Upper lobe of left lung (tissue), 6 donors: ENCODE data around the gene MRPL55. TPM values are rescaled to one million over a fixed set of nuclear protein-coding genes. Genes with fewer than 3 reads are reported as not detected.

ENCODE experiments used
- ATAC-seq, 2 donors: fragments of 200-7000 bp; cut with Tn5 transposase; one replicate each; pipeline ENCODE4 v1.9.1; 2022; ENCODE audit warnings: mild to moderate bottlenecking in 2 of 2, moderate library complexity in 2 of 2; ENCODE audit not compliant: low FRiP score in 2 of 2
- DNase-seq, 2 donors: peaks; one replicate each; pipeline ENCODE4 v3.0.0-alpha.2; 2019 to 2020
- H3K27ac ChIP-seq, 4 donors: fragments of 200-600 bp; sonication (generic); one replicate each; pipeline ENCODE4 v1.5.1; 2016 to 2019
- H3K27me3 ChIP-seq, 4 donors: fragments of 200-600 bp; sonication (generic); one replicate each; pipeline ENCODE4 v1.5.1; 2017 to 2019
- H3K36me3 ChIP-seq, 4 donors: fragments of 200-600 bp; sonication (generic); one replicate each; pipeline ENCODE4 v1.5.1; 2016 to 2019
- H3K4me1 ChIP-seq, 4 donors: fragments of 200-600 bp; sonication (generic); one replicate each; pipeline ENCODE4 v1.5.1; 2018 to 2019
- H3K4me3 ChIP-seq, 4 donors: fragments of 200-600 bp; sonication (generic); one replicate each; pipeline ENCODE4 v1.5.1; 2017 to 2019; ENCODE audit warnings: mild to moderate bottlenecking in 2 of 4, moderate library complexity in 1 of 4
- H3K9me3 ChIP-seq, 4 donors: fragments of 200-600 bp; sonication (generic); one replicate each; pipeline ENCODE4 v1.5.1; 2018 to 2019
- EP300 ChIP-seq, 4 donors: sonication (generic); formaldehyde crosslinking; IDR thresholded peaks; one replicate each; pipeline ENCODE4 v1.5.1; 2017; ENCODE audit warnings: antibody characterized with exemption in 4 of 4, control low read depth in 2 of 4
- POLR2A ChIP-seq, 4 donors: fragments of 450-650 bp; IDR thresholded peaks; one replicate each; pipeline ENCODE4 v1.5.1; 2016 to 2017; ENCODE audit warnings: antibody characterized with exemption in 4 of 4, mild to moderate bottlenecking in 2 of 4
- POLR2AphosphoS5 ChIP-seq, 2 donors: sonication (generic); formaldehyde crosslinking; IDR thresholded peaks; one replicate each; pipeline ENCODE4 v1.5.1; 2017; ENCODE audit warnings: antibody characterized with exemption in 2 of 2
- WGBS, 2 donors: methylation state at CpG; one replicate each; pipeline ENCODE4 v1.1.5; 2017 to 2018; 5-methylcytosine and 5-hydroxymethylcytosine counted together
- total RNA-seq, 6 donors: library from RNA; depleted of rRNA in 4 of 6; stranded (reverse); fragments of >200 nt in 4 of 6; gene quantifications; one replicate each; pipeline versions ENCODE4 v1.1.0 to v1.2.1, GENCODE V29; 2016 to 2021
- TF ChIP-seq, protein P1 (sequence below), 6 experiments: fragments of 450-650 bp in 4 of 6; fragments of 200-600 bp in 2 of 6; sonication (generic) in 2 of 6; IDR thresholded peaks; one replicate each; pipeline ENCODE4 v1.5.1; 2016 to 2019; ENCODE audit warnings: antibody characterized with exemption in 6 of 6
- donor health status: DM: no; HTN: no; CAD: no; lungs with moderate emphysema.
- donor health status: DM: no; HTN: yes; CAD: no; lungs with severe emphysema.

MRPL55 gene
- total RNA-seq, 6 donors from 2014 or later, result 42.4 to 161 (median 60.1) TPM

GRCh38 chr1:228074954-228075730, 34.0 kb downstream of the MRPL55 start:
- TF ChIP-seq, protein P1, sequence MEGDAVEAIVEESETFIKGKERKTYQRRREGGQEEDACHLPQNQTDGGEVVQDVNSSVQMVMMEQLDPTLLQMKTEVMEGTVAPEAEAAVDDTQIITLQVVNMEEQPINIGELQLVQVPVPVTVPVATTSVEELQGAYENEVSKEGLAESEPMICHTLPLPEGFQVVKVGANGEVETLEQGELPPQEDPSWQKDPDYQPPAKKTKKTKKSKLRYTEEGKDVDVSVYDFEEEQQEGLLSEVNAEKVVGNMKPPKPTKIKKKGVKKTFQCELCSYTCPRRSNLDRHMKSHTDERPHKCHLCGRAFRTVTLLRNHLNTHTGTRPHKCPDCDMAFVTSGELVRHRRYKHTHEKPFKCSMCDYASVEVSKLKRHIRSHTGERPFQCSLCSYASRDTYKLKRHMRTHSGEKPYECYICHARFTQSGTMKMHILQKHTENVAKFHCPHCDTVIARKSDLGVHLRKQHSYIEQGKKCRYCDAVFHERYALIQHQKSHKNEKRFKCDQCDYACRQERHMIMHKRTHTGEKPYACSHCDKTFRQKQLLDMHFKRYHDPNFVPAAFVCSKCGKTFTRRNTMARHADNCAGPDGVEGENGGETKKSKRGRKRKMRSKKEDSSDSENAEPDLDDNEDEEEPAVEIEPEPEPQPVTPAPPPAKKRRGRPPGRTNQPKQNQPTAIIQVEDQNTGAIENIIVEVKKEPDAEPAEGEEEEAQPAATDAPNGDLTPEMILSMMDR (IDR thresholded peaks at IDR 0.05), result no peak
- TF ChIP-seq POLR2A (IDR thresholded peaks at IDR 0.05), result no peak
- no peak for TF ChIP-seq POLR2AphosphoS5 (IDR thresholded peaks at IDR 0.05)
- no peak for TF ChIP-seq EP300 (IDR thresholded peaks at IDR 0.05)
- peak in 1 of 2 donors; percentile 22 for DNase-seq
- Histone ChIP-seq H3K27ac (no peak overlapping the region), H3K4me3 (no peak overlapping the region), H3K36me3 (no peaks in the 10 kb centered on the region), H3K9me3 (no peaks in the 10 kb centered on the region), H3K4me1 (peaks cover 0 to 8% (median 0%) of the 10 kb centered on the region in 4 donors), H3K27me3 (no peaks in the 10 kb centered on the region)
- whole genome bisulfite sequencing, 2 donors, result 43 to 55% methylated on average over 10 to 18 of the region's 18 CpGs
- ATAC-seq, result no peak

DNA sequence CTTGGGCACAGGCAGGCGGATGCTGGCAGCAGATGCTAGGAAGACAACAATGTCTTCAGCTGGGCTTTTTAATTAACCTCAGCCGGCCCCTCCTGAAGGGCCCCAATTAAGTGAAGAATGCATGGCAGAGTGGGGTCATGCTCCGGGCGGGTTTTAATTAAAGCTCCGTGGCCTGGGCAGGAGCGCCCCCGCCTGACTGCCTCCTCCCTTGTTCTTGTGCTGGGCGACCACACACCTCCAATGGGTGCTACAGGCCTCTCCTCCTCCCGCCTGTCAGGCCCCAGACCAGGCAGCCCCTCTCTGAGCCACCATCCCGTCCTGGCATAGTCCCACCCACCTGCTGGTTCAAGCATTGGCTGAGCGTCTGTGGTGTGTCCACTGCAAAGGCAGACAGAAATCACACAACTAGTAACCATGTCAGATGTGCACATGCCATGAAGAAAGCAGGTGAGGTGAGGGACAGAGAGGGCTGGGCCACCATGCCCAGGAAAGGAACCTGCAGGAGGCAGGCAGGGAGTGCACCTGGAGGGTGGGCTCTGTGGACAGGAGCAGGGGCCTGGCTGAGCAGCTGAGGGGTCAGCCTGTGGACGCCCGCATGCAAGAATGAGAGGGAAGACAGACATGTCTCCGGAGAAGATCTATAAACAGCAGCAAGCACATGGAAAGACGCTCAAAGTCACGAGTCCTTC, 35.1 kb downstream of the MRPL55 start:
- DNase-seq (peak in 1 of 2 donors; percentile 35), ATAC-seq (peak in 1 of 2 donors; percentile 20)
- 50 to 53% methylated on average over 12 to 16 of the region's 16 CpGs for WGBS, 2 donors
- Histone ChIP-seq H3K27ac (no peak overlapping the region), H3K9me3 (no peaks in the 10 kb centered on the region), H3K4me3 (no peak overlapping the region), H3K36me3 (no peaks in the 10 kb centered on the region), H3K27me3 (no peaks in the 10 kb centered on the region), H3K4me1 (peaks cover 0 to 8% (median 0%) of the 10 kb centered on the region in 4 donors)
- no peak for TF ChIP-seq POLR2A (IDR thresholded peaks at IDR 0.05)
- TF ChIP-seq, protein P1 (IDR thresholded peaks at IDR 0.05), result peak in 2 of 6 experiments; percentile 11 to 28

DNA sequence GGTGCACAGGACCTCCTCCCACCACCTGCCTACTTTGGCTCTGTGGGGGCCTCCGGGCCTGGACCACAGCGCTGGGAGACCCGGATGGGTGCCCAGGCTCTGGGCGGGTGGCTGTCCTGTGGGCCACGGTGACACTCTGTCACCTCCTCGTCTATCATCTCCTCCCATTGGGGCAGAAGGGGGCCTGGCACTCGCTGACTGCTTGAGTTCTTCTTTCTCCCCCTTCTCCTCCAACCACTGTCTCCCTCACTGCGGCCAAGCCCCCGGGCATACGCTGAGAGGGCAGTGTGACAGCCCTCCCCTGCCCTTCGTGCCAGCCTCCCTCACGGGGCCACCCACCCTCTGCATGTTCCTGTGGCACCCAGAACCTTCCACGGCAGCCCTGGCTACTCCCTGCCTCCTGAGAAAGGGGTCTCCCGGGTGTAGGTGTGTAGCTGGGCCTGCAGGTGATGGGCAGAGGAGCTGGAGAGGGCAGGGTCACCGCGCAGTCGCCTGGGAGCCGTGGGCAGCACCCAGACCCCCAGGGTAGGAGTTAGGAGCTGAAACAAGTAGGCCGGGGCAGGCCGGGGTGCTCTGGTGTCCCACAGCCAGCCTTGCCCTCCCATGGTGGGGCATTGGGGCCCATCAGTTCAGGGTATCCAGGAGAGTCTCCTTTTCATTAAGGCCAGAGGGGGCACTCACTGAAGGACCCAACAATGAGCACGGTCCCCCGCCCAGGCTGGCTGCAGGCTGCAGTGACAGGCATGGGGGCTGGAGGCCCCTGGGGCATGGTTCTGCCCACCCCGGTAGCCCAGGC, 35.8 kb downstream of the MRPL55 start:
- DNase-seq (peak; percentile 17 to 61), ATAC-seq (no peak)
- H3K4me1 ChIP-seq, result peaks cover 0 to 8% (median 0%) of the 10 kb centered on the region in 4 donors
- H3K36me3 ChIP-seq, result no peaks in the 10 kb centered on the region
- no peaks in the 10 kb centered on the region for H3K27me3 ChIP-seq
- H3K4me3 ChIP-seq, result no peak overlapping the region
- no peaks in the 10 kb centered on the region for H3K9me3 ChIP-seq
- no peak overlapping the region for H3K27ac ChIP-seq
- 69 to 74% methylated on average over 20 to 21 of the region's 23 CpGs for WGBS, 2 donors
- no peak for TF ChIP-seq POLR2AphosphoS5 (IDR thresholded peaks at IDR 0.05)
- TF ChIP-seq, protein P1 (IDR thresholded peaks at IDR 0.05), result no peak
- TF ChIP-seq POLR2A (IDR thresholded peaks at IDR 0.05), result no peak
- no peak for TF ChIP-seq EP300 (IDR thresholded peaks at IDR 0.05)

GRCh38 chr1:228072658-228073043, 36.4 kb downstream of the MRPL55 start:
- no peaks in the 10 kb centered on the region for H3K27me3 ChIP-seq
- WGBS, 2 donors, result 64% methylated on average over 5 of the region's 5 CpGs; no CpG with 5 or more reads in 1 of the 2 donors
- no peak overlapping the region for H3K27ac ChIP-seq
- ATAC-seq (no peak), DNase-seq (peak in 1 of 2 donors; percentile 16)
- TF ChIP-seq POLR2AphosphoS5 (IDR thresholded peaks at IDR 0.05) (no peak), EP300 (IDR thresholded peaks at IDR 0.05) (no peak), POLR2A (IDR thresholded peaks at IDR 0.05) (no peak)
- TF ChIP-seq, protein P1 (IDR thresholded peaks at IDR 0.05), result no peak
- peaks cover 0 to 8% (median 0%) of the 10 kb centered on the region in 4 donors for H3K4me1 ChIP-seq
- H3K36me3 ChIP-seq, result no peaks in the 10 kb centered on the region
- no peak overlapping the region for H3K4me3 ChIP-seq
- no peaks in the 10 kb centered on the region for H3K9me3 ChIP-seq
